Osteoblast (primary cell): ENCODE data around the gene MAML2. TPM values are rescaled to one million over a fixed set of nuclear protein-coding genes. Genes with fewer than 3 reads are reported as not detected.

Experiments
- DNase-seq: peaks from one replicate; pipeline ENCODE4 v3.0.0; 2011; ENCODE audit warnings: low spot score, mixed read lengths; ENCODE audit not compliant: insufficient read length; ENCODE audit errors: missing footprints
- H2AFZ ChIP-seq: 2 replicates; pipeline ENCODE4 v1.6.0; 2011; ENCODE audit warnings: mild to moderate bottlenecking, low read length
- H3K27ac ChIP-seq: 2 replicates; pipeline ENCODE4 v1.5.1; 2011; ENCODE audit warnings: mild to moderate bottlenecking, low read depth, low read length, moderate library complexity
- H3K27me3 ChIP-seq: 2 replicates; pipeline ENCODE4 v1.6.0; 2012; ENCODE audit warnings: mild to moderate bottlenecking, control low read depth, inconsistent platforms, low read length, moderate library complexity; ENCODE audit not compliant: insufficient read depth
- H3K36me3 ChIP-seq: 2 replicates; pipeline ENCODE4 v1.5.1; 2011; ENCODE audit warnings: mild to moderate bottlenecking, low read length, control low read depth, moderate library complexity; ENCODE audit not compliant: insufficient read depth
- H3K4me1 ChIP-seq: 2 replicates; pipeline ENCODE4 v1.5.1; 2011; ENCODE audit warnings: mild to moderate bottlenecking, low read length, control low read depth, moderate library complexity; ENCODE audit not compliant: insufficient read depth
- H3K4me2 ChIP-seq: 2 replicates; pipeline ENCODE4 v1.6.0; 2011; ENCODE audit warnings: mild to moderate bottlenecking, low read length; ENCODE audit not compliant: insufficient read depth
- H3K4me3 ChIP-seq: fragments of 200-600 bp; sonication (generic); 3 replicates; pipeline ENCODE4 v1.5.1; 2012; ENCODE audit warnings: mild to moderate bottlenecking, low read length, inconsistent platforms; ENCODE audit not compliant: insufficient read depth
- H3K79me2 ChIP-seq: 2 replicates; pipeline ENCODE4 v1.6.0; 2012; ENCODE audit warnings: mild to moderate bottlenecking, low read length, control low read depth, inconsistent platforms; ENCODE audit not compliant: insufficient read depth
- H3K9me3 ChIP-seq: 2 replicates; pipeline ENCODE4 v1.5.1; 2011; ENCODE audit warnings: low read depth, low read length, control low read depth
- H4K20me1 ChIP-seq: 2 replicates; pipeline ENCODE4 v1.6.0; 2012; ENCODE audit warnings: mild to moderate bottlenecking, low read length, control low read depth; ENCODE audit not compliant: insufficient read depth
- total RNA-seq: library from RNA; depleted of rRNA; stranded (reverse); fragments of >200 nt; gene quantifications from 2 replicates; pipeline ENCODE4 v1.2.3, GENCODE V29; 2012
- TF ChIP-seq, protein P1 (sequence below): IDR thresholded peaks from 2 replicates; pipeline ENCODE4 v1.5.1; 2011; ENCODE audit warnings: mild to moderate bottlenecking, low read depth, low read length, moderate library complexity; ENCODE audit errors: extremely low read depth

MAML2 gene
- total RNA-seq, 1 donor: 17.4 TPM

DNA sequence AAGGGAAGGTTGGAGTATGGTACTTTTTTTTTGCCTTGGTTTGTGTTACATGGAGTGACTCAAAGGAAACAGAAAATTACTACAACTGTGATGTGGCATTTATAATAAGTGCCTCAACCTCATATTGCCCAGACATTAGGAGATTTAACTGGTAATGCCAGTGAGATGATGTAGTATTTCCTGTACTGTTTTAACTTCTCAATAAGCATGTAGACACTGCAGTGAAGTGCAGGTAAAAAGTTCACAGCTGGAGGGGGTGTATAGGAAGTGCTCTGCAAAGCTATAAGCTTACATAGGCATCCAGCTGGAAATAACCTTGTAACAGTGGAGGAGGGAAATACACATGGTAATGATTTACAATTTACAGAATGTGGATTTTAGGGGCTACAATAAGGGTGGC, 280.9 kb downstream of the MAML2 start:
- Histone ChIP-seq H3K79me2 (peaks cover 65% of the 10 kb centered on the region), H3K36me3 (no peaks in the 10 kb centered on the region), H3K4me2 (peak overlapping the region; percentile 26), H4K20me1 (peaks cover 11% of the 10 kb centered on the region), H2AFZ (no peak overlapping the region), H3K4me3 (no peak overlapping the region), H3K9me3 (no peaks in the 10 kb centered on the region), H3K27me3 (no peaks in the 10 kb centered on the region), H3K4me1 (peaks cover 38% of the 10 kb centered on the region), H3K27ac (peak overlapping the region; percentile 54)
- DNase-seq: no peak
- TF ChIP-seq, protein P1, sequence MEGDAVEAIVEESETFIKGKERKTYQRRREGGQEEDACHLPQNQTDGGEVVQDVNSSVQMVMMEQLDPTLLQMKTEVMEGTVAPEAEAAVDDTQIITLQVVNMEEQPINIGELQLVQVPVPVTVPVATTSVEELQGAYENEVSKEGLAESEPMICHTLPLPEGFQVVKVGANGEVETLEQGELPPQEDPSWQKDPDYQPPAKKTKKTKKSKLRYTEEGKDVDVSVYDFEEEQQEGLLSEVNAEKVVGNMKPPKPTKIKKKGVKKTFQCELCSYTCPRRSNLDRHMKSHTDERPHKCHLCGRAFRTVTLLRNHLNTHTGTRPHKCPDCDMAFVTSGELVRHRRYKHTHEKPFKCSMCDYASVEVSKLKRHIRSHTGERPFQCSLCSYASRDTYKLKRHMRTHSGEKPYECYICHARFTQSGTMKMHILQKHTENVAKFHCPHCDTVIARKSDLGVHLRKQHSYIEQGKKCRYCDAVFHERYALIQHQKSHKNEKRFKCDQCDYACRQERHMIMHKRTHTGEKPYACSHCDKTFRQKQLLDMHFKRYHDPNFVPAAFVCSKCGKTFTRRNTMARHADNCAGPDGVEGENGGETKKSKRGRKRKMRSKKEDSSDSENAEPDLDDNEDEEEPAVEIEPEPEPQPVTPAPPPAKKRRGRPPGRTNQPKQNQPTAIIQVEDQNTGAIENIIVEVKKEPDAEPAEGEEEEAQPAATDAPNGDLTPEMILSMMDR: no peak

DNA sequence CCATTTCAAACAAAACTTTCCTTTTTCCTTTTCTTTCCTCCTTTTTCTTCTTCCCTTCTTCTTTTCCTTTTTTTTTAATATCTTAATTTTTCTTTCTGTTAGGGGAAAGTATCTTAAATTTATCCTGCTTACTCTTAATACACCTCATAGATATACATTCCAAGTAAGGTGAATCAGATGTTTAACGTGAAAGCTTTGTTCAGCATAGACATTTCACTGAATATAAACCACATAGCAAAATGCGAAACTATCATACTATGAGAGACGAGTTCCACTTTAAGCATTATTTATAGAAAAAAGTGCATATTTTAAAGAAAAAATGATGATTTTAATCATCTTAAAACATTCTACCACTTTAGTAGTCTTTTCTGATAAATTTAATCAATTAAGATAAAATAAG, 281.3 kb downstream of the MAML2 start:
- TF ChIP-seq, protein P1: no peak
- Histone ChIP-seq H3K27ac (peak overlapping the region; percentile 54), H3K36me3 (no peaks in the 10 kb centered on the region), H3K4me1 (peaks cover 39% of the 10 kb centered on the region), H3K79me2 (peaks cover 63% of the 10 kb centered on the region), H3K4me3 (no peak overlapping the region), H2AFZ (no peak overlapping the region), H3K27me3 (no peaks in the 10 kb centered on the region), H3K9me3 (no peaks in the 10 kb centered on the region), H4K20me1 (peaks cover 7% of the 10 kb centered on the region), H3K4me2 (peak overlapping the region; percentile 26)
- no peak for DNase-seq

DNA sequence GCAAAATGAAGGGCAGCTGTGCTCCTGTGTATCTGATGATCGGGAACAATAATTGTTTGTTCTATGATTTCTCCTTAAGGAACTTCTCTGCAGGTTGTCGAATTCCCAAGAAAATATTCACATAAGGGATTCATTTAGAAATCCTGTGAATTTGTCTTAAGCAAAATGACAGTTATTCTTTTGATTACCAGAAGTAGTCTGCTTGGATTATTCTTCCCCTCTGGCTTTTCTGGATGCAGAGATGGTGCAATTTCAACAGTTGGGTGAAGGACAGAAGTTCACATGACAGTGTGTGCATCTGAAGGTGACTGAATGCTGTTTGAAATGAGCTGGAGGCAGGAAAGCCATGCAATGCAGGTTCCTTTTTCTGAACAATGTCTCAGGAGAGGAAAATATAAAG, 281.9 kb downstream of the MAML2 start:
- Histone ChIP-seq H3K27ac (no peak overlapping the region), H3K27me3 (no peaks in the 10 kb centered on the region), H4K20me1 (peaks cover 6% of the 10 kb centered on the region), H2AFZ (no peak overlapping the region), H3K36me3 (no peaks in the 10 kb centered on the region), H3K4me3 (no peak overlapping the region), H3K4me2 (no peak overlapping the region), H3K9me3 (no peaks in the 10 kb centered on the region), H3K4me1 (peaks cover 45% of the 10 kb centered on the region), H3K79me2 (peaks cover 58% of the 10 kb centered on the region)
- no peak for DNase-seq
- TF ChIP-seq, protein P1: no peak

DNA sequence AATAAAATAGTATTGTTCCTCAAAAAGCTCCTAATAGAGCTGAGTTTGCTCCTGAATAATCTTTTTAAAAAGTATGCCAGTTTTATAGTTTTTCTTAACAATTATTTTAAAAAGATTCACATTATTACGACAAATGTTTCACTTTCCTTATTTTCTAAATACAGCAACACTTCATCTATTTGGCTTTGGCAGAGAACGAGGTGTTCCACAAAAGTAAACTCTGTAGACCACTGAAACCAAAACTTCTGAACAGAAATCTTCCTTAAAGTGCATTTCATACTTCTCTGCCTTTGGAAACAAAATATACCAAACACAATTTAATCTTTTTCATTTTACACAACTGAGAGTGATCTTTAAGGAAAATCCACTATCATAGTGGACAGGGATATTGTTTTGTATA, 285.5 kb downstream of the MAML2 start:
- no peaks in the 10 kb centered on the region for H3K27me3 ChIP-seq
- peak overlapping the region; percentile 16 for H3K4me3 ChIP-seq
- TF ChIP-seq, protein P1: no peak
- peaks cover 63% of the 10 kb centered on the region for H3K4me1 ChIP-seq
- H3K4me2 ChIP-seq: peak overlapping the region; percentile 66
- H3K79me2 ChIP-seq: peaks cover 53% of the 10 kb centered on the region
- H3K9me3 ChIP-seq: no peaks in the 10 kb centered on the region
- no peak for DNase-seq
- H3K27ac ChIP-seq: peak overlapping the region; percentile 81
- no peaks in the 10 kb centered on the region for H3K36me3 ChIP-seq
- H2AFZ ChIP-seq: no peak overlapping the region
- no peaks in the 10 kb centered on the region for H4K20me1 ChIP-seq
